Glutamatergic neuron (in vitro differentiated cells): Measurements from ENCODE around the gene PPP5C. TPM values are rescaled to one million over a fixed set of nuclear protein-coding genes. Genes with fewer than 3 reads are reported as not detected.
A peak's percentile ranks its signal among the peaks of the same experiment; 100 is the strongest.

Source experiments
- DNase-seq: peaks from one replicate; pipeline ENCODE4 v3.0.0; 2022
- H3K27ac Mint-ChIP-seq: one replicate; pipeline ENCODE4 v1.8.0; 2020; ENCODE audit warnings: mild to moderate bottlenecking, mixed read lengths, inconsistent platforms; ENCODE audit not compliant: unreplicated experiment
- H3K27me3 Mint-ChIP-seq: one replicate; pipeline ENCODE4 v1.8.0; 2020; ENCODE audit warnings: mild to moderate bottlenecking, moderate library complexity, mixed read lengths, inconsistent platforms; ENCODE audit not compliant: unreplicated experiment
- H3K36me3 Mint-ChIP-seq: one replicate; pipeline ENCODE4 v1.8.0; 2020; ENCODE audit warnings: mild to moderate bottlenecking, mixed read lengths, inconsistent platforms; ENCODE audit not compliant: unreplicated experiment
- H3K4me1 Mint-ChIP-seq: one replicate; pipeline ENCODE4 v1.8.0; 2020; ENCODE audit warnings: mild to moderate bottlenecking, low read depth, mixed read lengths, inconsistent platforms; ENCODE audit not compliant: unreplicated experiment
- H3K4me3 Mint-ChIP-seq: one replicate; pipeline ENCODE4 v1.8.0; 2020; ENCODE audit warnings: mild to moderate bottlenecking, mixed read lengths, inconsistent platforms; ENCODE audit not compliant: unreplicated experiment
- H3K9me3 Mint-ChIP-seq: one replicate; pipeline ENCODE4 v1.8.0; 2020; ENCODE audit warnings: mild to moderate bottlenecking, moderate library complexity, mixed read lengths, inconsistent platforms; ENCODE audit not compliant: unreplicated experiment
- total RNA-seq: library from RNA; stranded (reverse); fragmentation: NEBNext Ultra II Directional; extraction: Animal tissue kit (Norgen Biotek cat#: 25700); gene quantifications from one replicate; pipeline ENCODE4 v1.2.1, GENCODE V29; 2021; ENCODE audit not compliant: unreplicated experiment
- TF ChIP-seq, protein P1 (sequence below): fragments of 200-600 bp; sonication (generic); IDR thresholded peaks from one replicate; pipeline ENCODE4 v1.5.0; 2021; ENCODE audit not compliant: partially characterized antibody, unreplicated experiment

PPP5C gene
- total RNA-seq, 1 donor from 2014 or later = 85.8 TPM

DNA sequence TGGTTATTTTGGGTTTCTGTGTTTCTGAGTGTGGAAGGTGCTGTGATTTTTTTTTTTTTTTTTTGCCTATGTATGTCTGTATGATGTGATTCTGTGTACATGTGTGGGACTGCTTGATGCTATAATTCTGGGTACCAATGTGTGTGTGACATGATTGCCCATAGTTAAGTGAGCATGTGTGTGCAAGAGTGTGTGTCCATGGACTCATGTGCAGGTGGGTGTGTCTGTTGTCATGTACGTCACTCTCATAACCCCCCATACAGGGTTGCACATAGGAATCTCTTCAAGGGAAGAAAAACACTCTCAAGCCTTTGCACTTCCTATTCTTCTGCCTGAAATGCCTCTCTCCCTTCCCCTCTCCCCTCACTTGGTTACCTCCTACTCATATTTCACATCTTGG, 2.5 kb upstream of the PPP5C start:
- Mint-ChIP-seq H3K4me3 (no peak overlapping the region), H3K27ac (no peak overlapping the region), H3K27me3 (peaks cover 9% of the 10 kb centered on the region), H3K36me3 (no peaks in the 10 kb centered on the region), H3K4me1 (peaks cover 4% of the 10 kb centered on the region), H3K9me3 (peaks cover 5% of the 10 kb centered on the region)
- TF ChIP-seq, protein P1, sequence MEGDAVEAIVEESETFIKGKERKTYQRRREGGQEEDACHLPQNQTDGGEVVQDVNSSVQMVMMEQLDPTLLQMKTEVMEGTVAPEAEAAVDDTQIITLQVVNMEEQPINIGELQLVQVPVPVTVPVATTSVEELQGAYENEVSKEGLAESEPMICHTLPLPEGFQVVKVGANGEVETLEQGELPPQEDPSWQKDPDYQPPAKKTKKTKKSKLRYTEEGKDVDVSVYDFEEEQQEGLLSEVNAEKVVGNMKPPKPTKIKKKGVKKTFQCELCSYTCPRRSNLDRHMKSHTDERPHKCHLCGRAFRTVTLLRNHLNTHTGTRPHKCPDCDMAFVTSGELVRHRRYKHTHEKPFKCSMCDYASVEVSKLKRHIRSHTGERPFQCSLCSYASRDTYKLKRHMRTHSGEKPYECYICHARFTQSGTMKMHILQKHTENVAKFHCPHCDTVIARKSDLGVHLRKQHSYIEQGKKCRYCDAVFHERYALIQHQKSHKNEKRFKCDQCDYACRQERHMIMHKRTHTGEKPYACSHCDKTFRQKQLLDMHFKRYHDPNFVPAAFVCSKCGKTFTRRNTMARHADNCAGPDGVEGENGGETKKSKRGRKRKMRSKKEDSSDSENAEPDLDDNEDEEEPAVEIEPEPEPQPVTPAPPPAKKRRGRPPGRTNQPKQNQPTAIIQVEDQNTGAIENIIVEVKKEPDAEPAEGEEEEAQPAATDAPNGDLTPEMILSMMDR = no peak
- no peak for DNase-seq

DNA sequence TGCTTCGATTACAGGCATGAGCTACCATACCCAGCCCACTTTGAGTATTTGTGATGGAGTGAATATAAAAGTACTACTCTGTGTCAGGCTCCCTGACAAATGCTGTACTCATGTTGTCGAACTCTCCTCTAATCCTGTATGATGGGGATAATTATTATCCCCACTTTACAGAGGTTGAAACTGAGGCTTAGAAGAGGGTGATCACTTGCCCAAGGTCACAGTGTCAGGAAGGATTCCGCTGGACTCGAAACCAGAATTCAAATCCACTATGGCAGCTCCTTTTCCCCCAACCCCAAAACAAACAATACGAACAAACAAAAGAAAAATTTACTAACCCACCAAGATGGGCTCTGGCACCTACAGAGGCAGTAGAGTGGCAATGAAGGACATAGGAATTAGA, 1.7 kb upstream of the PPP5C start:
- H3K4me3 Mint-ChIP-seq = no peak overlapping the region
- H3K27me3 Mint-ChIP-seq = peaks cover 9% of the 10 kb centered on the region
- H3K36me3 Mint-ChIP-seq = no peaks in the 10 kb centered on the region
- no peak overlapping the region for H3K27ac Mint-ChIP-seq
- no peak for DNase-seq
- H3K9me3 Mint-ChIP-seq = peaks cover 5% of the 10 kb centered on the region
- peaks cover 6% of the 10 kb centered on the region for H3K4me1 Mint-ChIP-seq
- TF ChIP-seq, protein P1 = no peak

DNA sequence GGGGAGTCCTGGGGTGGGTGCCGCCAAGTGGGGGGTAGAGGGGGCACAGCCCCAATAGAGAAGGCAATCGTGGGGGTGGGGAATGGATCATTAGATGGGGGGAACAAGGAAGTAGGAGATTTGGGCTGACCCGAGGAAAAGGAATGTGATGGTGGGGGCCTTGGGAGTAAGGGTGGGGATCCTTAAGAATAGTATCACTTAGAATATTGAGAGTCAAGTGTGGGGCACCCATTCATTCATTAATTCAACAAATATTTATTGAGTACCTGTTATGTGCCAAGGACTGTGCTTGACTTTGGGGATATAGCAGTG, 641 bp downstream of the PPP5C start:
- Mint-ChIP-seq H3K4me1 (peaks cover 5% of the 10 kb centered on the region), H3K27ac (peak overlapping the region; percentile 92), H3K27me3 (peaks cover 9% of the 10 kb centered on the region)

DNA sequence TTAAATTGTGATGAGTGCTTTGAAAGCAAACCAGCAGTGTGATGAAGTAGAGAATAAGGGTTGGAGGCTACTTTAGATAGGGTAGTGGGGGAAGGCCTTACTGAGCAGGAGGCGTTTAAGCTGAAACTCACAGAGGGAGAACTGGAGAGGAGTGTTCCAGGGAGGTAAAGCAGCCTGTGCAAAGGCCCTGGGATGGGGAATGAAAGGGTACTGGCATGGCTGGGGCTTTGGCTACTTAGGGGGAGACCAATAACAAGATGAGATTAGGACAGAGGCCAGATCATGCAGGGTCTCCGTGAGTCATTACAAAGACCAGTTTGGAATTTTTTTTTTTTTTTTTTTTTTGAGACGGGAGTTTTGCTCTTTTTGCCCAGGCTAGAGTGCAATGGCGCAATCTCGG, 1.1 kb downstream of the PPP5C start:
- H3K4me3 Mint-ChIP-seq = peak overlapping the region; percentile 93
- peaks cover 9% of the 10 kb centered on the region for H3K27me3 Mint-ChIP-seq
- TF ChIP-seq, protein P1 = no peak
- no peaks in the 10 kb centered on the region for H3K36me3 Mint-ChIP-seq
- peaks cover 5% of the 10 kb centered on the region for H3K4me1 Mint-ChIP-seq
- H3K9me3 Mint-ChIP-seq = peaks cover 3% of the 10 kb centered on the region
- H3K27ac Mint-ChIP-seq = no peak overlapping the region
- no peak for DNase-seq

More for the DNA sequence above, 641 bp downstream of the PPP5C start:
- H3K36me3 Mint-ChIP-seq = no peaks in the 10 kb centered on the region
- peak overlapping the region; percentile 93 for H3K4me3 Mint-ChIP-seq
- TF ChIP-seq, protein P1 = no peak
- DNase-seq = no peak
- peaks cover 3% of the 10 kb centered on the region for H3K9me3 Mint-ChIP-seq

DNA sequence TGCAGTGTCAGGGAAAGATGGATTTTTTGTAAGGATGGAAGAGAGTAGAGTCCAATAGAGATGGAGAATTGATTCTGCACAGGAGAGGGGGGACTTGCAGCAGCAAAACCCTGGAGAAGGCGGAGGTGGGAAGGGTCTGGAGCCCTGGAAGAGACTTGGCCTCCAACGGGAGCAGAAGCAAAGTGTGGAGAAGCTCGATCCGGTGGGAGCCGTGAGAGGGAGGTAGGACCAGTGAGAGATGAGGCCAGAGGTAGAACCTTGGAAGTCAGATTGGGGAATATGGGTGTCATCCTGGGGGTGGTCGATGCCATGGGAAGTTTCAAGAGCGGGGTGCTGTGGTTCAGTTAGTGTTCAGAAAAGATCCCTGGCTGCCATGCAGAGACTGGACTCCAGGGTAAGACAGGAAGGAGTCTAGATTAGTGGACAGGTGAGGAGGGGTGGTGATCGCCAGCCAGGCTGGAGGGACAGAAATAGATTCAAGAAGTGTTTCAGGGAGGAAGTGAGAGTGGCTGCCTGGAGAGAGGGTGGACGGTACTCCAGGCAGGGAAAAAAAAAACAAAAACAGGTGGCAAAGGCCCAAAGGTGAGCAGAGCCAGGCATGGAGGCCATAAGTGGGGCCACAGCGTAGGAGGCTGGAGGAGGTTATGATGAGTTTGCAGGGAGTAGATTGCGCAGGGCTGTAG, 2.6 kb downstream of the PPP5C start:
- H3K4me3 Mint-ChIP-seq = no peak overlapping the region

More for the DNA sequence above, 2.6 kb downstream of the PPP5C start:
- DNase-seq = no peak
- Mint-ChIP-seq H3K27me3 (peaks cover 8% of the 10 kb centered on the region), H3K4me1 (peaks cover 5% of the 10 kb centered on the region), H3K27ac (no peak overlapping the region), H3K36me3 (no peaks in the 10 kb centered on the region), H3K9me3 (peaks cover 3% of the 10 kb centered on the region)
- TF ChIP-seq, protein P1 = no peak
